ENCODE results near the gene ZFPL1. TPM values are rescaled to one million over a fixed set of nuclear protein-coding genes. Genes with fewer than 3 reads are reported as not detected.

ZFPL1 gene
- total and polyA plus RNA-seq, 9 of the 15 experiments (the other 6 are each of a cell fraction or from before 2014, with no cell fraction given), result 3.7 to 37.5 (median 22.7) TPM

DNA sequence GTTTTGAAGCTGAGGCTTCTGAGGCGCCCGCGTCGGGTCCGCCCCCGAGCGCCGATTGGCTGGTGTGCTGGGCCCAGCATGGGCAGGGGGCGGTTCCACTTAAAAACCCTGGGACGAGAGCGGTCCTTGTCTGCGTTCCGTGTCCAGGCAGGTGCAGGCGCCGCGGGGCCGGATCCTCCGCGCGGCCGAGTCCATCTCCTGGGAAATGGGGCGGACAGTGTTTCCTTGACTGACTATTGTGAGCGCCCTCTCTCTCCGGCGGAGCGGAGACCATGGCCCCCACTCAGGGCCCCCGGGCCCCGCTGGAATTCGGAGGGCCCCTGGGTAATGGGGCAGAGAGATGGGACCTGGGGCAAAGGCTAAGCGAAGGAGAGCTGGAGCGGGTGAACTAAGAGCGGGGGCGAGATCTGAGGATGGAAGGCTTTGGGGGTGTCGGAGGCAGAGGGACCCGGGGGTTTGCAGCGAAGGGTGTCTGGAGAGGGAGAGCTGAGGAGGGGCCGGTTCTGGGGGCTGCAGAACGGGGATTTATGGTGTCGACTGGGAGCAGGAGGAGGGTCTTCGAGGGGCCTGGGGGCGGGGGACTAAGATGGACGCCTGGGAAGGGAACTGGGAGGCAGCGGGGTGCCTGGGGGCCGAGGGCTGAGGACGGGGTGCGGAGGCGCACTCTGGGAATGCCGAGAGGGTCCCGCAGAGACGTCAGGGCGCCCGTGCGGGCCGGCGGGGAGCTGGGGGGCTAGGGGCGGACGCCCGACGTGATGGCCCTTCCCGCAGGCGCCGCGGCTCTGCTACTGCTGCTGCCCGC, 27.9 kb downstream of the ZFPL1 start, which contains the start of gene TM7SF2 (continued):
- TF ChIP-seq ZFP36 (IDR thresholded peaks at IDR 0.05; ENCODE audit: low read depth, low read length, partially characterized antibody) (no peak), LEF1 (IDR thresholded peaks at IDR 0.05) (no peak), BRD9 (IDR thresholded peaks at IDR 0.05; ENCODE audit: low read depth, partially characterized antibody) (no peak), TCFL5 (CRISPR knock-in tag; conservative IDR thresholded peaks at IDR 0.05) (no peak), IFI16 (CRISPR knock-in tag; IDR thresholded peaks at IDR 0.05) (no peak), CXXC5 (CRISPR knock-in tag; IDR thresholded peaks at IDR 0.05) (peak; percentile 83), FOXJ3 (CRISPR knock-in tag; IDR thresholded peaks at IDR 0.05) (no peak), ZNF12 (CRISPR knock-in tag; IDR thresholded peaks at IDR 0.05) (0 out of 2 replicates have a peak, but pooled peaks have one; percentile 6), PHF8 (IDR thresholded peaks at IDR 0.05; ENCODE audit: borderline replicate concordance, low read length) (peak; percentile 56; the same call in 1 of the 2 replicates), PTTG1 (tag; IDR thresholded peaks at IDR 0.05; ENCODE audit: low read depth) (no peak), ARHGAP35 (IDR thresholded peaks at IDR 0.05; ENCODE audit: partially characterized antibody) (peak; percentile 48), HDGF (IDR thresholded peaks at IDR 0.05) (no peak), CAMTA2 (CRISPR knock-in tag; conservative IDR thresholded peaks at IDR 0.05) (0 out of 2 replicates have a peak, but pooled peaks have one; percentile 52), POLR3A (IDR thresholded peaks at IDR 0.05; ENCODE audit: borderline replicate concordance, extremely low read depth, insufficient read depth, insufficient read length) (no peak), CBX8 (IDR thresholded peaks at IDR 0.05; ENCODE audit: borderline replicate concordance, extremely low read depth, low read depth, low read length, poor library complexity, severe bottlenecking) (no peak), ZKSCAN8 (CRISPR knock-in tag; IDR thresholded peaks at IDR 0.05) (no peak), RBBP5 (IDR thresholded peaks at IDR 0.05; ENCODE audit: borderline replicate concordance, insufficient read depth, low read length, poor library complexity, severe bottlenecking) (no peak), PHF21A (IDR thresholded peaks at IDR 0.05; ENCODE audit: borderline replicate concordance, low read depth) (no peak; the same call in 1 of the 2 replicates), ZSCAN29 (IDR thresholded peaks at IDR 0.05) (no peak), PHF20 (IDR thresholded peaks at IDR 0.05; ENCODE audit: partially characterized antibody) (no peak)
- TF ChIP-seq, protein P1, sequence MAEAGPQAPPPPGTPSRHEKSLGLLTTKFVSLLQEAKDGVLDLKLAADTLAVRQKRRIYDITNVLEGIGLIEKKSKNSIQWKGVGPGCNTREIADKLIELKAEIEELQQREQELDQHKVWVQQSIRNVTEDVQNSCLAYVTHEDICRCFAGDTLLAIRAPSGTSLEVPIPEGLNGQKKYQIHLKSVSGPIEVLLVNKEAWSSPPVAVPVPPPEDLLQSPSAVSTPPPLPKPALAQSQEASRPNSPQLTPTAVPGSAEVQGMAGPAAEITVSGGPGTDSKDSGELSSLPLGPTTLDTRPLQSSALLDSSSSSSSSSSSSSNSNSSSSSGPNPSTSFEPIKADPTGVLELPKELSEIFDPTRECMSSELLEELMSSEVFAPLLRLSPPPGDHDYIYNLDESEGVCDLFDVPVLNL (CRISPR knock-in tag; IDR thresholded peaks at IDR 0.05; ENCODE audit: low read depth), result no peak
- TF ChIP-seq, protein P2, sequence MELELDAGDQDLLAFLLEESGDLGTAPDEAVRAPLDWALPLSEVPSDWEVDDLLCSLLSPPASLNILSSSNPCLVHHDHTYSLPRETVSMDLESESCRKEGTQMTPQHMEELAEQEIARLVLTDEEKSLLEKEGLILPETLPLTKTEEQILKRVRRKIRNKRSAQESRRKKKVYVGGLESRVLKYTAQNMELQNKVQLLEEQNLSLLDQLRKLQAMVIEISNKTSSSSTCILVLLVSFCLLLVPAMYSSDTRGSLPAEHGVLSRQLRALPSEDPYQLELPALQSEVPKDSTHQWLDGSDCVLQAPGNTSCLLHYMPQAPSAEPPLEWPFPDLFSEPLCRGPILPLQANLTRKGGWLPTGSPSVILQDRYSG (tag; conservative IDR thresholded peaks at IDR 0.05; ENCODE audit: low read depth), result no peak

Data from K562 (cell line).